ENCODE measurements around the gene PSD4. TPM values are rescaled to one million over a fixed set of nuclear protein-coding genes. Genes with fewer than 3 reads are reported as not detected.

The PSD4 gene
- total and polyA plus RNA-seq, 12 donors: 19.2 to 164 (median 70.5) TPM

DNA sequence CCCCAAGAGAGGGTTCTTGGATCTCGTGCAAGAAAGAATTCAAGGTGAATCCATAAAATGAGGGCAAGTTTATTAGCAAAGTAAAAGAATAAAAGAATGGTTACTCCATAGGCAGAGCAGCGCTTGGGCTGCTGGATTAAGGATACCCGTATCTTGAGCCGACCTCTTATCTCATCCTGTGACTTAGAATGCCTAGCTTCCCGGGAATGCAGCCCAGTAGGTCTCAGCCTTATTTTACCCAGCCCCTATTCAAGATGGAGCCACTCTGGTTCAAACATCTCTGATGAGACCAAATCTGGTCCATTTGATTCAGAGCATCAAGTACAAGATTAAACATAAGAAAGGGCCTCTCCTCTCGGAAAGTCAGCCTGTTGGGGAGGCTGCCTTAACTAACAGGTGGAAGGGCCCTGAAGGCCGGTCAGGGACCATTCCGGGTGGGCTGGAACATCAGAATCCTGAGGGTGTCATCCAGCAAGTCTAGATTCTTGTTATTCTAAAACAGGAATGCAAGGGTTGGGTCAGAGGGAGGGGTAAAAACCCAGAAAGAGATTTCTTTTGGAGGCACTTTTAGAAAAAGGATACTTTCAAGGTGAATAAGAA, 5.8 kb downstream of the PSD4 start:
- H3K27ac ChIP-seq: peak overlapping the region in 2 of 5 donors; percentile 76 to 77
- no peaks in the 10 kb centered on the region for H3K27me3 ChIP-seq
- H3K4me3 ChIP-seq: no peak overlapping the region
- no peak for DNase-seq
- 73 to 78% (median 75%) methylated on average over 8 of the region's 8 CpGs for WGBS, 4 donors
- no peak for TF ChIP-seq POLR2A (IDR thresholded peaks at IDR 0.05)
- TF ChIP-seq, protein P1, sequence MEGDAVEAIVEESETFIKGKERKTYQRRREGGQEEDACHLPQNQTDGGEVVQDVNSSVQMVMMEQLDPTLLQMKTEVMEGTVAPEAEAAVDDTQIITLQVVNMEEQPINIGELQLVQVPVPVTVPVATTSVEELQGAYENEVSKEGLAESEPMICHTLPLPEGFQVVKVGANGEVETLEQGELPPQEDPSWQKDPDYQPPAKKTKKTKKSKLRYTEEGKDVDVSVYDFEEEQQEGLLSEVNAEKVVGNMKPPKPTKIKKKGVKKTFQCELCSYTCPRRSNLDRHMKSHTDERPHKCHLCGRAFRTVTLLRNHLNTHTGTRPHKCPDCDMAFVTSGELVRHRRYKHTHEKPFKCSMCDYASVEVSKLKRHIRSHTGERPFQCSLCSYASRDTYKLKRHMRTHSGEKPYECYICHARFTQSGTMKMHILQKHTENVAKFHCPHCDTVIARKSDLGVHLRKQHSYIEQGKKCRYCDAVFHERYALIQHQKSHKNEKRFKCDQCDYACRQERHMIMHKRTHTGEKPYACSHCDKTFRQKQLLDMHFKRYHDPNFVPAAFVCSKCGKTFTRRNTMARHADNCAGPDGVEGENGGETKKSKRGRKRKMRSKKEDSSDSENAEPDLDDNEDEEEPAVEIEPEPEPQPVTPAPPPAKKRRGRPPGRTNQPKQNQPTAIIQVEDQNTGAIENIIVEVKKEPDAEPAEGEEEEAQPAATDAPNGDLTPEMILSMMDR (IDR thresholded peaks at IDR 0.05): no peak
- no peaks in the 10 kb centered on the region for H3K9me3 ChIP-seq (replicated peaks in 1 of 3)
- intact Hi-C loops (cut with DNase I): no loop called here
- peaks cover 0 to 5% of the 10 kb centered on the region in 2 donors for H3K36me3 ChIP-seq (replicated peaks in 1 of 2)
- H3K4me1 ChIP-seq (replicated peaks in 1 of 2): peaks cover 28 to 39% of the 10 kb centered on the region in 2 donors

DNA sequence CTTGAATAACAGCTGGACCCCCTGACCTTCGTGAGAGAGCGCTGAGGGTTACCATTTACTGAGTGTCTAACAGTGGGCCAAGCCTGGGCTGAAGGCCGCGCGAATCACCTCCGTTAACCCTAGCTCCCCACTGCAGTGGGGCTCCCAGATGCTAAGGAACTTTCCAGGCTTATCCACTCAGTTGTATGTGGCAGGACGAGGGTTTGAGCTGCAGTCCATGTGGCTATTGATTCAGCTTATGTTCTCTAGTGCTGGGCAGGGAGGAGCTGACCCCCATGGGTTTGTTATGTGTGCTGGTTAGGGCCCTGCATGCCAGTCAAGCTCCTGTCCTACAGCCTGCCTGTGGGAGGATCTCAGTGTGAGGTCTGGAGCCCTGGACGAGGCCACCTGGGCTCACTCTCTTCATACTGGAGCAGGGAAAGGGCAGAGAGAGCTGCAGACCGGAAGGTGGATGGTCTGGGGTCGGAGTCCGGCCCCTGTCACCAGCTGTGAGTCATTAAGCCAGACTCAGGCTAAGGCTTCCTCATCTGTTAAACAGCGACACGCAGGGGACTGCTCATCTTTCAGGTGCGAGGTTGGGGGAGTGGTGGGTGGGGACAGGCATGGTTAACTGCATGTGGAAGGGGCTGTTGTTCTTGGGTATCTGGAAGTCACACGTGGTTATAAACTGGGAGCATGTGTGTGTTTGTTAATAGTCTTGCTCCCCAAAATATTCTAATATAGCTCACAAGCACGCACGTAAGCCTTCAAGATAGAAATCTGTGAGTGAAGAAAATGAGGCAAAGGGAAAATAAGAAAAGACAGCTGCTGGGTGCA, 6.6 kb downstream of the PSD4 start:
- DNase-seq: peak in 1 of 7 donors; percentile 15
- Histone ChIP-seq H3K4me1 (replicated peaks in 1 of 2) (peaks cover 33 to 43% of the 10 kb centered on the region in 2 donors), H3K27ac (peak overlapping the region in 4 of 5 donors; percentile 49 to 77 (median 74)), H3K27me3 (no peaks in the 10 kb centered on the region), H3K9me3 (replicated peaks in 1 of 3) (no peaks in the 10 kb centered on the region), H3K36me3 (replicated peaks in 1 of 2) (peaks cover 0 to 5% of the 10 kb centered on the region in 2 donors), H3K4me3 (no peak overlapping the region)
- TF ChIP-seq POLR2A (IDR thresholded peaks at IDR 0.05): no peak
- TF ChIP-seq, protein P1 (IDR thresholded peaks at IDR 0.05): no peak
- intact Hi-C loops (cut with DNase I): no loop called here
- WGBS, 4 donors: 53 to 76% (median 64%) methylated on average over 10 to 17 of the region's 17 CpGs

GRCh38 chr2:113181258-113182051, 7.7 kb downstream of the PSD4 start:
- intact Hi-C loops (cut with DNase I): no loop called here
- peak in 1 of 2 donors; percentile 28 for TF ChIP-seq POLR2A (IDR thresholded peaks at IDR 0.05)
- TF ChIP-seq, protein P1 (IDR thresholded peaks at IDR 0.05): no peak
- Histone ChIP-seq H3K4me3 (no peak overlapping the region), H3K27ac (peak overlapping the region in 4 of 5 donors; percentile 49 to 90 (median 74)), H3K36me3 (replicated peaks in 1 of 2) (peaks cover 0 to 5% of the 10 kb centered on the region in 2 donors), H3K9me3 (replicated peaks in 1 of 3) (no peaks in the 10 kb centered on the region), H3K4me1 (replicated peaks in 1 of 2) (peaks cover 41 to 47% of the 10 kb centered on the region in 2 donors), H3K27me3 (no peaks in the 10 kb centered on the region)
- 21 to 35% (median 30%) methylated on average over 7 to 8 of the region's 8 CpGs for WGBS, 4 donors
- peak in 6 of 7 donors; percentile 75 to 81 (median 78) for DNase-seq

Data from adrenal gland (tissue), 12 donors.